GM12872 (cell line): ENCODE results near the gene TWIST2.

Experiments used
- CTCF ChIP-seq: IDR thresholded peaks from 3 replicates; pipeline ENCODE4 v1.5.1; 2011; ENCODE audit warnings: low read depth, mild to moderate bottlenecking, low read length, moderate library complexity; ENCODE audit not compliant: insufficient read depth

The TWIST2 gene

GRCh38 chr2:238853218-238853617, 5.3 kb downstream of the TWIST2 start:
- TF ChIP-seq CTCF: no peak

GRCh38 chr2:238853721-238854120, 5.8 kb downstream of the TWIST2 start:
- no peak for TF ChIP-seq CTCF

GRCh38 chr2:238854246-238854645, 6.4 kb downstream of the TWIST2 start:
- no peak for TF ChIP-seq CTCF

GRCh38 chr2:238854699-238855229, 6.9 kb downstream of the TWIST2 start:
- no peak for TF ChIP-seq CTCF

GRCh38 chr2:238855299-238855698, 7.4 kb downstream of the TWIST2 start:
- no peak for TF ChIP-seq CTCF

GRCh38 chr2:238855891-238856580, 8.2 kb downstream of the TWIST2 start:
- no peak for TF ChIP-seq CTCF

GRCh38 chr2:238856713-238857567, 9.1 kb downstream of the TWIST2 start:
- no peak for TF ChIP-seq CTCF
